HepG2 (cell line): ENCODE results near the gene KCNQ2. TPM values are rescaled to one million over a fixed set of nuclear protein-coding genes. Genes with fewer than 3 reads are reported as not detected.
A peak's percentile ranks its signal among the peaks of the same experiment; 100 is the strongest.

ENCODE experiments used
- ATAC-seq: fragments of 200-7000 bp; cut with Tn5 transposase; 3 replicates; pipeline ENCODE4 v1.9.1; 2020; ENCODE audit warnings: mild to moderate bottlenecking, moderate library complexity
- BruUV-seq: library from RNA; stranded (reverse); fragments of 400-500 nt; replicated peaks from 2 replicates; lab custom pipeline; 2021; lab: Mats Ljungman, UMichigan
- CTCF ChIA-PET: fragments of 300-600 bp; formaldehyde crosslinking; extraction: SDS; loops from one replicate; lab custom pipeline; 2021; ENCODE audit warnings: low total read pairs, inconsistent platforms, low intra/inter-chr PET ratio; lab: Yijun Ruan, JAX
- POLR2A ChIA-PET: fragments of 350-600 bp; sonication (Branson Sonifier 250); formaldehyde crosslinking; loops from one replicate; lab custom pipeline; 2020; ENCODE audit warnings: antibody characterized with exemption, inconsistent platforms; lab: Yijun Ruan, JAX
- DNase-seq: peaks from one replicate; pipeline ENCODE4 v3.0.0-alpha.2; 2015; ENCODE audit warnings: low spot score
- FAIRE-seq: peaks from 3 replicates; lab custom pipeline; 2011; peaks lifted over from hg19 to GRCh38; lab: Jason Lieb, UNC
- H2AFZ ChIP-seq: one replicate; pipeline ENCODE4 v1.6.1; 2011; ENCODE audit warnings: low read length, inconsistent platforms
- H3K27ac ChIP-seq: fragments of 300-600 bp; 3 replicates; pipeline ENCODE4 v1.8.0; 2011; ENCODE audit warnings: mixed run types, mild to moderate bottlenecking, mixed read lengths, low read length, inconsistent platforms; ENCODE audit not compliant: insufficient read depth; ENCODE audit errors: extremely low read length
- H3K27me3 ChIP-seq, 2 experiments: fragments of 200-600 bp in 1 of 2; 2 replicates in 1 of 2; 3 replicates in 1 of 2; pipeline versions ENCODE4 v1.6.0 to v1.8.0; 2011; ENCODE audit warnings: low read length in 2 of 2, mild to moderate bottlenecking in 2 of 2, moderate library complexity in 2 of 2, inconsistent platforms in 1 of 2; ENCODE audit not compliant: insufficient read depth in 2 of 2, control insufficient read depth in 1 of 2
- H3K36me3 ChIP-seq, 2 experiments: fragments of 200-600 bp in 1 of 2; replicated peaks in 1 of 2; 2 replicates in 1 of 2; 3 replicates in 1 of 2; pipeline versions ENCODE4 v1.5.1 to v1.8.0; 2011; ENCODE audit warnings: low read length in 2 of 2, inconsistent platforms in 1 of 2; ENCODE audit not compliant: insufficient read depth in 2 of 2, control insufficient read depth in 1 of 2
- H3K4me1 ChIP-seq: 2 replicates; pipeline ENCODE4 v1.5.1; 2012; ENCODE audit warnings: low read length, inconsistent platforms; ENCODE audit not compliant: insufficient read depth
- H3K4me2 ChIP-seq: 2 replicates; pipeline ENCODE4 v1.6.0; 2011; ENCODE audit warnings: low read depth, low read length, inconsistent platforms
- H3K4me3 ChIP-seq, 3 experiments: fragments of 200-600 bp in 1 of 3; sonication (generic), shearing (Covaris generic) in 1 of 3; replicated peaks in 1 of 3; 2 replicates each; pipeline ENCODE4 v1.5.1; 2011 to 2016; ENCODE audit warnings: low read length in 3 of 3, inconsistent platforms in 2 of 3, low read depth in 2 of 3, mild to moderate bottlenecking in 2 of 3, control low read depth in 1 of 3, mixed read lengths in 1 of 3; ENCODE audit not compliant: insufficient read depth in 1 of 3
- H3K79me2 ChIP-seq: one replicate; pipeline ENCODE4 v1.6.1; 2011; ENCODE audit warnings: low read length, inconsistent platforms; ENCODE audit not compliant: insufficient read depth
- H3K9ac ChIP-seq: 2 replicates; pipeline ENCODE4 v1.6.0; 2011; ENCODE audit warnings: mild to moderate bottlenecking, low read depth, low read length, inconsistent platforms; ENCODE audit not compliant: insufficient read depth
- H3K9me3 ChIP-seq: 2 replicates; pipeline ENCODE4 v1.5.1; 2012; ENCODE audit warnings: mild to moderate bottlenecking, low read length
- H4K20me1 ChIP-seq: 2 replicates; pipeline ENCODE4 v1.6.0; 2011; ENCODE audit warnings: inconsistent platforms, mild to moderate bottlenecking, low read length, moderate library complexity; ENCODE audit not compliant: insufficient read depth
- CCDC6 ChIP-seq: sonication (generic); formaldehyde crosslinking; IDR thresholded peaks from 2 replicates; pipeline ENCODE4 v1.8.1; 2022; ENCODE audit warnings: mild to moderate bottlenecking, missing genetic modification reagents, moderate library complexity
- CEBPB ChIP-seq: IDR thresholded peaks from 2 replicates; pipeline ENCODE4 v1.6.1; 2011; ENCODE audit warnings: low read depth, low read length, improper control_type of control experiment, borderline replicate concordance
- CHD2 ChIP-seq: IDR thresholded peaks from 2 replicates; pipeline ENCODE4 v1.6.1; 2011; ENCODE audit warnings: low read depth, low read length, improper control_type of control experiment
- HES4 ChIP-seq: sonication (generic); formaldehyde crosslinking; IDR thresholded peaks from 2 replicates; pipeline ENCODE4 v1.9.0; 2021; ENCODE audit warnings: mild to moderate bottlenecking, missing genetic modification reagents, borderline replicate concordance
- HNRNPL ChIP-seq: fragments of 200-400 bp; formaldehyde crosslinking; IDR thresholded peaks from 2 replicates; pipeline ENCODE4 v1.6.1; 2017; ENCODE audit warnings: mild to moderate bottlenecking, low read depth, low read length
- NBN ChIP-seq: fragments of 450-650 bp; conservative IDR thresholded peaks from 2 replicates; pipeline ENCODE4 v1.6.1; 2017
- POGZ ChIP-seq: sonication (generic); formaldehyde crosslinking; IDR thresholded peaks from 2 replicates; pipeline ENCODE4 v1.4.0; 2020; ENCODE audit warnings: mild to moderate bottlenecking, missing genetic modification reagents
- RXRA ChIP-seq: sonication (generic); formaldehyde crosslinking; IDR thresholded peaks from 2 replicates; pipeline ENCODE4 v1.5.1; 2020; ENCODE audit warnings: missing genetic modification reagents
- SAFB2 ChIP-seq: sonication (generic); formaldehyde crosslinking; IDR thresholded peaks from 2 replicates; pipeline ENCODE4 v1.5.1; 2020; ENCODE audit warnings: missing genetic modification reagents, low read depth, mild to moderate bottlenecking, borderline replicate concordance
- TAF1 ChIP-seq: sonication (generic); formaldehyde crosslinking; IDR thresholded peaks from 2 replicates; pipeline ENCODE4 v1.4.0; 2020; ENCODE audit warnings: missing genetic modification reagents
- U2AF2 ChIP-seq: fragments of 200-400 bp; formaldehyde crosslinking; IDR thresholded peaks from 2 replicates; pipeline ENCODE4 v1.6.1; 2017; ENCODE audit warnings: low read depth, mild to moderate bottlenecking, low read length
- ZFY ChIP-seq: sonication (generic); formaldehyde crosslinking; IDR thresholded peaks from 2 replicates; pipeline ENCODE4 v1.4.0; 2020; ENCODE audit warnings: missing genetic modification reagents
- ZFYVE20 ChIP-seq: sonication (generic); formaldehyde crosslinking; IDR thresholded peaks from 2 replicates; pipeline ENCODE4 v1.8.0; 2023; ENCODE audit warnings: low read depth, mild to moderate bottlenecking, moderate library complexity, missing genetic modification reagents, borderline replicate concordance
- ZNF30 ChIP-seq: sonication (generic); formaldehyde crosslinking; IDR thresholded peaks from 2 replicates; pipeline ENCODE4 v1.5.0; 2020; ENCODE audit warnings: mild to moderate bottlenecking, missing genetic modification reagents
- ZNF552 ChIP-seq: sonication (generic); formaldehyde crosslinking; IDR thresholded peaks from 2 replicates; pipeline ENCODE4 v1.9.0; 2022; ENCODE audit warnings: missing genetic modification reagents, mild to moderate bottlenecking, borderline replicate concordance
- WGBS: methylation state at CpG from one replicate; pipeline ENCODE4 v1.1.6; 2017; ENCODE audit warnings: low lambda C conversion rate; 5-methylcytosine and 5-hydroxymethylcytosine counted together
- in situ Hi-C: cut with HindIII; loops from 2 replicates; pipeline ENCODE4 v1.10.0; 2017; ENCODE audit warnings: low pct_unique_long_range_greater_than_20kb; ENCODE audit not compliant: extremely low pct_ligation_motif_present
- intact Hi-C: fragments of 100-400 bp; cut with micrococcal nuclease; formaldehyde crosslinking; loops from one replicate; pipeline ENCODE4 v1.10.0; 2022; ENCODE audit not compliant: unreplicated experiment
- polyA plus RNA-seq, 8 experiments: library from polyadenylated mRNA; depleted of rRNA in 3 of 8; stranded (reverse) in 7 of 8; unstranded in 1 of 8; fragments of >200 nt; fragmentation: Illumina TruSeq in 4 of 8; extraction: Trizol in 4 of 8; gene quantifications; 2 replicates each; pipeline versions ENCODE4 v1.2.1 to v1.2.3, GENCODE V29; 2011 to 2016; ENCODE audit warnings: low read depth in 4 of 8, missing spikeins in 1 of 8, mixed read lengths in 1 of 8; ENCODE audit not compliant: insufficient read depth in 1 of 8
- total RNA-seq, 5 experiments: library from RNA; depleted of rRNA; stranded (reverse); fragments of >200 nt; fragmentation: Illumina TruSeq; extraction: Trizol; gene quantifications; 2 replicates each; pipeline ENCODE4 v1.2.3, GENCODE V29; 2016; ENCODE audit warnings: low read depth in 1 of 5
- TF ChIP-seq, protein P1 (sequence below): sonication (generic); formaldehyde crosslinking; IDR thresholded peaks from 2 replicates; pipeline ENCODE4 v1.4.0; 2020; ENCODE audit warnings: missing genetic modification reagents, borderline replicate concordance

Gene KCNQ2
- total and polyA plus RNA-seq, 2 of the 13 experiments (the other 11 are each of a cell fraction or from before 2014, with no cell fraction given): not detected

DNA sequence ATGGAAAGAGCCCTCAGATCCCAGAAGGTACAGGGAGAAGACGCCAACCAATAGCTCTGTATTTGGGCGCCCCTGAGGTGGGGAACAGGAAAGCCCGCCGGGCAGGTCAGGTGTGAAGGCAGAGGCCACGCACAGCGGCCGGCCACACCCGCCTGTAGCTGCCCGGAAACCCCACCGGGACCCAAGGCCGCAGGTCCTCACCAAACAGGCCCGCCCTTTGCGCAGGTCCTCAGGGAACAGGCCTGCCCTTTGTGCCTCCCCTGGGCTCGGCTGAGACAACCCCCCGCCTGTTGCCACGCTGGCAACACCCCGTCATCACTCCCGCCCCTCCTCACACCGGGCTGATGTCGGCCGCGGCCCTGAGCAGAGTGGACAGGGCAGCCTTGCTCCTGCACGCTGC lies 66.4 kb downstream of the KCNQ2 start:
- Histone ChIP-seq H3K27me3 (peaks cover 45 to 94% of the 10 kb centered on the region in 2 experiments), H3K27ac (no peak overlapping the region), H3K36me3 (no peaks in the 10 kb centered on the region), H3K4me3 (peak overlapping the region in 1 of 3 experiments; percentile 14; a peak in 1 of 6 replicates), H3K4me1 (no peaks in the 10 kb centered on the region; the same call in 1 of the 2 replicates), H3K4me2 (0 out of 2 replicates have a peak overlapping the region, but pooled peaks have one; percentile 1), H3K9ac (no peak overlapping the region), H3K79me2 (no peaks in the 10 kb centered on the region), H4K20me1 (peaks cover 7% of the 10 kb centered on the region; the same call in 1 of the 2 replicates), H3K9me3 (no peaks in the 10 kb centered on the region), H2AFZ (no peak overlapping the region)
- intact Hi-C loops: no loop called here
- peak; percentile 38 for DNase-seq
- peak; percentile 19 for ATAC-seq
- BruUV-seq: no TSS peak
- in situ Hi-C loops: no loop called here
- ChIA-PET POLR2A (no interaction called here), CTCF (no interaction called here)
- no peak for FAIRE-seq
- 15% methylated on average over 8 of the region's 23 CpGs for WGBS
- TF ChIP-seq ZFYVE20 (CRISPR knock-in tag) (no peak), TAF1 (CRISPR knock-in tag) (peak; percentile 31; the same call in 1 of the 2 replicates), CHD2 (no peak), CEBPB (no peak), NBN (no peak), ZNF552 (CRISPR knock-in tag) (no peak), CCDC6 (CRISPR knock-in tag) (peak; percentile 45; the same call in 1 of the 2 replicates), HNRNPL (no peak), U2AF2 (no peak), SAFB2 (no peak), HES4 (CRISPR knock-in tag) (0 out of 2 replicates have a peak, but pooled peaks have one; percentile 32), POGZ (no peak), RXRA (CRISPR knock-in tag) (peak; percentile 36; the same call in 1 of the 2 replicates), ZFY (CRISPR knock-in tag) (peak; percentile 47; the same call in 1 of the 2 replicates), ZNF30 (CRISPR knock-in tag) (no peak)
- TF ChIP-seq, protein P1, sequence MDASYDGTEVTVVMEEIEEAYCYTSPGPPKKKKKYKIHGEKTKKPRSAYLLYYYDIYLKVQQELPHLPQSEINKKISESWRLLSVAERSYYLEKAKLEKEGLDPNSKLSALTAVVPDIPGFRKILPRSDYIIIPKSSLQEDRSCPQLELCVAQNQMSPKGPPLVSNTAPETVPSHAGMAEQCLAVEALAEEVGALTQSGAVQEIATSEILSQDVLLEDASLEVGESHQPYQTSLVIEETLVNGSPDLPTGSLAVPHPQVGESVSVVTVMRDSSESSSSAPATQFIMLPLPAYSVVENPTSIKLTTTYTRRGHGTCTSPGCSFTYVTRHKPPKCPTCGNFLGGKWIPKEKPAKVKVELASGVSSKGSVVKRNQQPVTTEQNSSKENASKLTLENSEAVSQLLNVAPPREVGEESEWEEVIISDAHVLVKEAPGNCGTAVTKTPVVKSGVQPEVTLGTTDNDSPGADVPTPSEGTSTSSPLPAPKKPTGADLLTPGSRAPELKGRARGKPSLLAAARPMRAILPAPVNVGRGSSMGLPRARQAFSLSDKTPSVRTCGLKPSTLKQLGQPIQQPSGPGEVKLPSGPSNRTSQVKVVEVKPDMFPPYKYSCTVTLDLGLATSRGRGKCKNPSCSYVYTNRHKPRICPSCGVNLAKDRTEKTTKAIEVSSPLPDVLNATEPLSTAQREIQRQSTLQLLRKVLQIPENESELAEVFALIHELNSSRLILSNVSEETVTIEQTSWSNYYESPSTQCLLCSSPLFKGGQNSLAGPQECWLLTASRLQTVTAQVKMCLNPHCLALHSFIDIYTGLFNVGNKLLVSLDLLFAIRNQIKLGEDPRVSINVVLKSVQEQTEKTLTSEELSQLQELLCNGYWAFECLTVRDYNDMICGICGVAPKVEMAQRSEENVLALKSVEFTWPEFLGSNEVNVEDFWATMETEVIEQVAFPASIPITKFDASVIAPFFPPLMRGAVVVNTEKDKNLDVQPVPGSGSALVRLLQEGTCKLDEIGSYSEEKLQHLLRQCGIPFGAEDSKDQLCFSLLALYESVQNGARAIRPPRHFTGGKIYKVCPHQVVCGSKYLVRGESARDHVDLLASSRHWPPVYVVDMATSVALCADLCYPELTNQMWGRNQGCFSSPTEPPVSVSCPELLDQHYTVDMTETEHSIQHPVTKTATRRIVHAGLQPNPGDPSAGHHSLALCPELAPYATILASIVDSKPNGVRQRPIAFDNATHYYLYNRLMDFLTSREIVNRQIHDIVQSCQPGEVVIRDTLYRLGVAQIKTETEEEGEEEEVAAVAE: 0 out of 2 replicates have a peak, but pooled peaks have one; percentile 35
